ENCODE results near the gene LGI2.
"Not testable (repeated sequence)": the region's sequence is repeated elsewhere in the genome, so short reads cannot be mapped to it uniquely, and the experiment has no call there.

The LGI2 gene

GRCh38 chr4:25069014-25069413 is 38.3 kb upstream of the LGI2 start:
- H3K4me3 ChIP-seq (ENCODE audit: control insufficient read depth in 1 of 7, extremely low read depth in 1 of 7, insufficient read depth in 4 of 7, low read depth in 2 of 7, low read length in 6 of 7) = no peak overlapping the region
- POLR2A ChIA-PET = no interaction called here
- H3K9me3 ChIP-seq (ENCODE audit: control extremely low read depth in 1 of 5, control insufficient read depth in 4 of 5, insufficient read depth in 2 of 5, low read depth in 1 of 5, low read length in 4 of 5) = peaks cover 0 to 4% (median 0%) of the 10 kb centered on the region in 5 experiments
- no peak for DNase-seq
- H3K27me3 ChIP-seq (replicated peaks in 2 of 5; ENCODE audit: control insufficient read depth in 4 of 5, insufficient read depth in 5 of 5, low read length in 4 of 5) = no peaks in the 10 kb centered on the region
- CTCF ChIA-PET = interaction anchor here (1.4 kb wide), 1 partner anchor 17 kb away, joined by 5 read pairs; no protein-coding TSS in a partner anchor
- 100% methylated on average over 1 of the region's 3 CpGs for WGBS (ENCODE audit: insufficient coverage)
- no peaks in the 10 kb centered on the region for H3K36me3 ChIP-seq (ENCODE audit: control insufficient read depth in 4 of 4, insufficient read depth in 4 of 4, low read length in 3 of 4)
- H3K27ac ChIP-seq (ENCODE audit: insufficient read depth in 1 of 2, low read depth in 1 of 2, low read length in 2 of 2, poor library complexity in 1 of 2, severe bottlenecking in 2 of 2) = no peak overlapping the region
- H3K4me1 ChIP-seq (ENCODE audit: control extremely low read depth in 1 of 4, control insufficient read depth in 4 of 4, insufficient read depth in 4 of 4, low read length in 3 of 4) = no peaks in the 10 kb centered on the region

GRCh38 chr4:25068386-25068785 is 37.6 kb upstream of the LGI2 start:
- Histone ChIP-seq H3K9me3 (ENCODE audit: control extremely low read depth in 1 of 5, control insufficient read depth in 4 of 5, insufficient read depth in 2 of 5, low read depth in 1 of 5, low read length in 4 of 5) (peaks cover 0 to 4% (median 0%) of the 10 kb centered on the region in 5 experiments), H3K4me3 (ENCODE audit: control insufficient read depth in 1 of 7, extremely low read depth in 1 of 7, insufficient read depth in 4 of 7, low read depth in 2 of 7, low read length in 6 of 7) (no peak overlapping the region), H3K4me1 (ENCODE audit: control extremely low read depth in 1 of 4, control insufficient read depth in 4 of 4, insufficient read depth in 4 of 4, low read length in 3 of 4) (no peaks in the 10 kb centered on the region), H3K27ac (ENCODE audit: insufficient read depth in 1 of 2, low read depth in 1 of 2, low read length in 2 of 2, poor library complexity in 1 of 2, severe bottlenecking in 2 of 2) (no peak overlapping the region), H3K27me3 (replicated peaks in 2 of 5; ENCODE audit: control insufficient read depth in 4 of 5, insufficient read depth in 5 of 5, low read length in 4 of 5) (no peaks in the 10 kb centered on the region), H3K36me3 (ENCODE audit: control insufficient read depth in 4 of 4, insufficient read depth in 4 of 4, low read length in 3 of 4) (no peaks in the 10 kb centered on the region)
- ChIA-PET CTCF (interaction anchor here (1.4 kb wide), 1 partner anchor 18 kb away, joined by 5 read pairs; no protein-coding TSS in a partner anchor), POLR2A (no interaction called here)
- no peak for DNase-seq
- 95% methylated on average over 2 of the region's 3 CpGs for WGBS (ENCODE audit: insufficient coverage)

DNA sequence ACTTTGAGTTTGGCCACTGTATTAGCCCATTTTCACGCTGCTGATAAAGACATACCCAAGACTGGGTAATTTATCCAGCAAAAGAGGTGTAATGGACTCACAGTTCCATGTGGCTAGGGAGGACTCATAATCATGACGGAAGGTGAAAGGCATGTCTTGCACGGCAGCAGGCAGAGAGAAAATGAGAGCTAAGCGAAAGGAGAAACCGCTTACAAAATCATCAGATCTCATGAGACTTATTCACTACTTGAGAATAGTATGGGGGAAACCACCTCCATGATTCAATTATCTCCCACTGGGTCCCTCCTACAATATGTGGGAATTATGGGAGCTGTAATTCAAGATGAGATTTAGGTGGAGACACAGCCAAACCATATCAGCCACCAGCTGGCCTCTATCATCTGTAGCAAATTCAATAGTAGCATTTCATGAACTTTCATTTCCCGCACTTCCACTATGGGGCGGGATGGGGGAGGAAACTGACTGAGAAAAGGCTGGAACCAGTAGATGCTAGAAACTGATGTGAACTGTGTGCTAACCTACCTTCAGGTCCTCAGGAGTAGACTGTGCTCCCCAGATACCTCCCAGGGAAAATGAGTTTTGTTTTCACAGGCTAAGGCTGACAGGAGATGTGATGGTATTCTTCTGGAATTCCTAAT is 35.3 kb upstream of the LGI2 start:
- Histone ChIP-seq H3K36me3 (ENCODE audit: control insufficient read depth in 4 of 4, insufficient read depth in 4 of 4, low read length in 3 of 4) (no peaks in the 10 kb centered on the region), H3K27me3 (replicated peaks in 2 of 5; ENCODE audit: control insufficient read depth in 4 of 5, insufficient read depth in 5 of 5, low read length in 4 of 5) (peaks cover 0 to 3% (median 0%) of the 10 kb centered on the region in 5 experiments), H3K27ac (ENCODE audit: insufficient read depth in 1 of 2, low read depth in 1 of 2, low read length in 2 of 2, poor library complexity in 1 of 2, severe bottlenecking in 2 of 2) (no peak overlapping the region), H3K4me3 (ENCODE audit: control insufficient read depth in 1 of 7, extremely low read depth in 1 of 7, insufficient read depth in 4 of 7, low read depth in 2 of 7, low read length in 6 of 7) (no peak overlapping the region), H3K9me3 (ENCODE audit: control extremely low read depth in 1 of 5, control insufficient read depth in 4 of 5, insufficient read depth in 2 of 5, low read depth in 1 of 5, low read length in 4 of 5) (no peaks in the 10 kb centered on the region), H3K4me1 (ENCODE audit: control extremely low read depth in 1 of 4, control insufficient read depth in 4 of 4, insufficient read depth in 4 of 4, low read length in 3 of 4) (no peaks in the 10 kb centered on the region)
- ChIA-PET CTCF (interaction anchor here (0.8 to 1.4 kb wide), 3 partner anchors 12 to 14 kb away, joined by 3 read pairs; no protein-coding TSS in a partner anchor), POLR2A (no interaction called here)
- WGBS (ENCODE audit: insufficient coverage) = 100% methylated on average over 3 of the region's 7 CpGs
- DNase-seq = no peak

GRCh38 chr4:25065431-25065858 is 34.7 kb upstream of the LGI2 start:
- POLR2A ChIA-PET = no interaction called here
- no peaks in the 10 kb centered on the region for H3K4me1 ChIP-seq (ENCODE audit: control extremely low read depth in 1 of 4, control insufficient read depth in 4 of 4, insufficient read depth in 4 of 4, low read length in 3 of 4)
- H3K4me3 ChIP-seq (ENCODE audit: control insufficient read depth in 1 of 7, extremely low read depth in 1 of 7, insufficient read depth in 4 of 7, low read depth in 2 of 7, low read length in 6 of 7) = no peak overlapping the region
- no peak overlapping the region for H3K27ac ChIP-seq (ENCODE audit: insufficient read depth in 1 of 2, low read depth in 1 of 2, low read length in 2 of 2, poor library complexity in 1 of 2, severe bottlenecking in 2 of 2)
- WGBS (ENCODE audit: insufficient coverage) = 44% methylated on average over 2 of the region's 5 CpGs
- DNase-seq = no peak
- peaks cover 0 to 3% (median 0%) of the 10 kb centered on the region in 5 experiments for H3K27me3 ChIP-seq (replicated peaks in 2 of 5; ENCODE audit: control insufficient read depth in 4 of 5, insufficient read depth in 5 of 5, low read length in 4 of 5)
- CTCF ChIA-PET = interaction anchor here (0.8 to 1.4 kb wide), 3 partner anchors 12 to 15 kb away, joined by 3 read pairs; no protein-coding TSS in a partner anchor
- H3K9me3 ChIP-seq (ENCODE audit: control extremely low read depth in 1 of 5, control insufficient read depth in 4 of 5, insufficient read depth in 2 of 5, low read depth in 1 of 5, low read length in 4 of 5) = no peaks in the 10 kb centered on the region
- H3K36me3 ChIP-seq (ENCODE audit: control insufficient read depth in 4 of 4, insufficient read depth in 4 of 4, low read length in 3 of 4) = no peaks in the 10 kb centered on the region

GRCh38 chr4:25064447-25064846 is 33.7 kb upstream of the LGI2 start:
- H3K36me3 ChIP-seq (ENCODE audit: control insufficient read depth in 4 of 4, insufficient read depth in 4 of 4, low read length in 3 of 4); POLR2A ChIA-PET; CTCF ChIA-PET; H3K4me3 ChIP-seq (ENCODE audit: control insufficient read depth in 1 of 7, extremely low read depth in 1 of 7, insufficient read depth in 4 of 7, low read depth in 2 of 7, low read length in 6 of 7); DNase-seq; H3K27me3 ChIP-seq (replicated peaks in 2 of 5; ENCODE audit: control insufficient read depth in 4 of 5, insufficient read depth in 5 of 5, low read length in 4 of 5); H3K4me1 ChIP-seq (ENCODE audit: control extremely low read depth in 1 of 4, control insufficient read depth in 4 of 4, insufficient read depth in 4 of 4, low read length in 3 of 4); H3K27ac ChIP-seq (ENCODE audit: insufficient read depth in 1 of 2, low read depth in 1 of 2, low read length in 2 of 2, poor library complexity in 1 of 2, severe bottlenecking in 2 of 2); H3K9me3 ChIP-seq (ENCODE audit: control extremely low read depth in 1 of 5, control insufficient read depth in 4 of 5, insufficient read depth in 2 of 5, low read depth in 1 of 5, low read length in 4 of 5): not testable (repeated sequence)
- 100% methylated on average over 1 of the region's 1 CpG for WGBS (ENCODE audit: insufficient coverage)

DNA sequence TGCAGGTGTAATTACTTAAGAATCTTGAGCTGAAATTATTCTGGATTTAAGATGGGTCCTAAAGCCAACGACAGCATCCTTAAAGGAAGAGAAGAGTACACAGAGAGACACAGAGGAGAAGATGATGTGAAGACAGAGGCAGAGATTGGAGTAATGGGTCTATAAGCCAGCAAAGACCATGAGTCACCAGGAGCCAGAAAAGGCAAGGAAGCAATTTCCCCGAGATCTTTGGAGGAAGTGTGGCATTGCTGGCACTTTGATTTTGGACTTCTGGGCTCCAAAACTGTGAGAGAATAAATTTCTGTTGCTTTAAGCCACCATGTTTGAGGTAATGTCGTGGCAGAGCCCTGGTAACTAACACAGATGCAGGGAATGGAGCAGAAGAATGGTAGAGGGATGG is 32.4 kb upstream of the LGI2 start:
- Histone ChIP-seq H3K4me1 (ENCODE audit: control extremely low read depth in 1 of 4, control insufficient read depth in 4 of 4, insufficient read depth in 4 of 4, low read length in 3 of 4) (no peaks in the 10 kb centered on the region), H3K9me3 (ENCODE audit: control extremely low read depth in 1 of 5, control insufficient read depth in 4 of 5, insufficient read depth in 2 of 5, low read depth in 1 of 5, low read length in 4 of 5) (no peaks in the 10 kb centered on the region), H3K27ac (ENCODE audit: insufficient read depth in 1 of 2, low read depth in 1 of 2, low read length in 2 of 2, poor library complexity in 1 of 2, severe bottlenecking in 2 of 2) (no peak overlapping the region), H3K27me3 (replicated peaks in 2 of 5; ENCODE audit: control insufficient read depth in 4 of 5, insufficient read depth in 5 of 5, low read length in 4 of 5) (peaks cover 0 to 3% (median 0%) of the 10 kb centered on the region in 5 experiments), H3K4me3 (ENCODE audit: control insufficient read depth in 1 of 7, extremely low read depth in 1 of 7, insufficient read depth in 4 of 7, low read depth in 2 of 7, low read length in 6 of 7) (no peak overlapping the region), H3K36me3 (ENCODE audit: control insufficient read depth in 4 of 4, insufficient read depth in 4 of 4, low read length in 3 of 4) (no peaks in the 10 kb centered on the region)
- CTCF ChIA-PET = no interaction called here
- 86% methylated on average over 3 of the region's 3 CpGs for WGBS (ENCODE audit: insufficient coverage)
- no peak for DNase-seq
- POLR2A ChIA-PET = no interaction called here

GRCh38 chr4:25062098-25062497 is 31.4 kb upstream of the LGI2 start:
- Histone ChIP-seq H3K27me3 (replicated peaks in 2 of 5; ENCODE audit: control insufficient read depth in 4 of 5, insufficient read depth in 5 of 5, low read length in 4 of 5) (peaks cover 0 to 3% (median 0%) of the 10 kb centered on the region in 5 experiments), H3K9me3 (ENCODE audit: control extremely low read depth in 1 of 5, control insufficient read depth in 4 of 5, insufficient read depth in 2 of 5, low read depth in 1 of 5, low read length in 4 of 5) (no peaks in the 10 kb centered on the region), H3K36me3 (ENCODE audit: control insufficient read depth in 4 of 4, insufficient read depth in 4 of 4, low read length in 3 of 4) (no peaks in the 10 kb centered on the region), H3K27ac (ENCODE audit: insufficient read depth in 1 of 2, low read depth in 1 of 2, low read length in 2 of 2, poor library complexity in 1 of 2, severe bottlenecking in 2 of 2) (no peak overlapping the region), H3K4me1 (ENCODE audit: control extremely low read depth in 1 of 4, control insufficient read depth in 4 of 4, insufficient read depth in 4 of 4, low read length in 3 of 4) (peaks cover 0 to 2% (median 0%) of the 10 kb centered on the region in 4 experiments), H3K4me3 (ENCODE audit: control insufficient read depth in 1 of 7, extremely low read depth in 1 of 7, insufficient read depth in 4 of 7, low read depth in 2 of 7, low read length in 6 of 7) (no peak overlapping the region)
- WGBS (ENCODE audit: insufficient coverage) = no CpG with 5 or more reads among the region's 1 CpG
- ChIA-PET CTCF (no interaction called here), POLR2A (no interaction called here)
- no peak for DNase-seq

All from common myeloid progenitor, CD34-positive (primary cell).